ENCODE data around the gene CHRM4. TPM values are rescaled to one million over a fixed set of nuclear protein-coding genes. Genes with fewer than 3 reads are reported as not detected.
"Not testable (repeated sequence)": the region's sequence is repeated elsewhere in the genome, so short reads cannot be mapped to it uniquely, and the experiment has no call there.

Gene CHRM4
- total RNA-seq, 1 donor from 2014 or later = not detected

GRCh38 chr11:46380340-46381047, 11.1 kb downstream of the CHRM4 start:
- intact Hi-C loops (cut with DNase I) = no loop called here
- Histone ChIP-seq H3K4me1 (peaks cover 10% of the 10 kb centered on the region), H3K4me3 (peak overlapping the region; percentile 85), H3K9me3 (no peaks in the 10 kb centered on the region), H3K27me3 (ENCODE audit: low read depth) (no peaks in the 10 kb centered on the region), H3K27ac (peak overlapping the region; percentile 76), H3K36me3 (peaks cover 19% of the 10 kb centered on the region)
- no peak for TF ChIP-seq CTCF (IDR thresholded peaks at IDR 0.05)
- ATAC-seq (peak; percentile 69 to 83), DNase-seq (peak; percentile 86)

- H3K9me3 ChIP-seq; H3K27me3 ChIP-seq (ENCODE audit: low read depth); H3K4me1 ChIP-seq; DNase-seq; intact Hi-C loops (cut with DNase I): not testable (repeated sequence)
- Histone ChIP-seq H3K36me3 (peaks cover 27% of the 10 kb centered on the region), H3K27ac (peak overlapping the region; percentile 76), H3K4me3 (peak overlapping the region; percentile 85)
- ATAC-seq = peak; percentile 4 to 36
Observed at GRCh38 chr11:46379482-46380293, 11.9 kb downstream of the CHRM4 start.

- intact Hi-C loops (cut with DNase I) = no loop called here
- Histone ChIP-seq H3K36me3 (peaks cover 34% of the 10 kb centered on the region), H3K27me3 (ENCODE audit: low read depth) (no peaks in the 10 kb centered on the region), H3K4me1 (peaks cover 10% of the 10 kb centered on the region), H3K27ac (peak overlapping the region; percentile 76), H3K9me3 (no peaks in the 10 kb centered on the region), H3K4me3 (no peak overlapping the region)
- TF ChIP-seq CTCF (IDR thresholded peaks at IDR 0.05) = no peak
- ATAC-seq (no peak), DNase-seq (no peak)
Observed at GRCh38 chr11:46378811-46379481, 12.6 kb downstream of the CHRM4 start.

- Histone ChIP-seq H3K27ac (no peak overlapping the region), H3K9me3 (no peaks in the 10 kb centered on the region), H3K36me3 (peaks cover 40% of the 10 kb centered on the region), H3K4me3 (no peak overlapping the region), H3K27me3 (ENCODE audit: low read depth) (no peaks in the 10 kb centered on the region), H3K4me1 (peaks cover 10% of the 10 kb centered on the region)
- DNase-seq (no peak), ATAC-seq (no peak)
- no peak for TF ChIP-seq CTCF (IDR thresholded peaks at IDR 0.05)
- intact Hi-C loops (cut with DNase I) = no loop called here
Observed at GRCh38 chr11:46378296-46378695, 13.3 kb downstream of the CHRM4 start.

GRCh38 chr11:46377831-46378230, 13.7 kb downstream of the CHRM4 start:
- Histone ChIP-seq H3K4me1 (peaks cover 10% of the 10 kb centered on the region), H3K4me3 (no peak overlapping the region), H3K9me3 (no peaks in the 10 kb centered on the region), H3K27ac (no peak overlapping the region), H3K36me3 (peaks cover 44% of the 10 kb centered on the region), H3K27me3 (ENCODE audit: low read depth) (no peaks in the 10 kb centered on the region)
- intact Hi-C loops (cut with DNase I) = no loop called here
- DNase-seq (no peak), ATAC-seq (no peak)
- no peak for TF ChIP-seq CTCF (IDR thresholded peaks at IDR 0.05)

Measured in lower lobe of right lung (tissue), 2 donors.